GM12891 (cell line): ENCODE results near the gene RFPL3.

Experiments used
- PAX5 ChIP-seq: IDR thresholded peaks from 2 replicates; pipeline ENCODE4 v1.6.1; 2011; ENCODE audit warnings: low read length, moderate library complexity, mild to moderate bottlenecking; ENCODE audit not compliant: insufficient read depth, severe bottlenecking
- POLR2A ChIP-seq: IDR thresholded peaks from 2 replicates; pipeline ENCODE4 v1.6.1; 2011; ENCODE audit warnings: low read depth, low read length, control low read depth
- POLR2AphosphoS5 ChIP-seq: IDR thresholded peaks from 2 replicates; pipeline ENCODE4 v1.6.1; 2011; ENCODE audit warnings: low read depth, low read length, control low read depth
- SPI1 ChIP-seq: IDR thresholded peaks from 2 replicates; pipeline ENCODE4 v1.6.1; 2011; ENCODE audit warnings: low read depth, low read length, control low read depth
- TAF1 ChIP-seq: IDR thresholded peaks from 2 replicates; pipeline ENCODE4 v1.6.1; 2011; ENCODE audit warnings: low read depth, low read length, control low read depth

DNA sequence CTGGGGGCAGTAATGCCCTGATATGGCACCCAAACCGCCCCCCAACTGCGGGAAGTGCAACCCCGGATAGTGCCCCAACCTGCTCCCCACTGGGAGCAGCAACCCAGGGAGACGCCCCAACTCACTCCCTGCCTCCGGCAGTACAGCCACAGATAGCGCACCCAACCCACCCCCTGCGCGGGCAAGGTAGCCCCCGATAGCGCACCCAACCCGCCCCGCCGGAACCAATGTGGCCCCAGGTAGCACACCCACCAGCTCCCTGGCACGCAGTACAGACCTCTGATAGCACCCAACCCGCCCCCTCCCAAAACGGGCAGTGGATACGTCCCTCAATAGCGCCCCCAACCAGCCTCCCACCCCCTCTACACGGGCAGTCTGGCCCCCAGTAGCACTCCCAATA, 3.8 kb upstream of the RFPL3 start:
- no peak for TF ChIP-seq POLR2AphosphoS5
- no peak for TF ChIP-seq POLR2A
- TF ChIP-seq TAF1: no peak
- no peak for TF ChIP-seq PAX5
- no peak for TF ChIP-seq SPI1
